HUES48 (cell line): Measurements from ENCODE around the gene SLC25A33.
"Not testable (repeated sequence)": the region's sequence is repeated elsewhere in the genome, so short reads cannot be mapped to it uniquely, and the experiment has no call there.

Source experiments
- H3K27ac ChIP-seq: one replicate; pipeline ENCODE4 v1.7.0; 2013; ENCODE audit warnings: low read depth, low read length, inconsistent platforms
- H3K27me3 ChIP-seq: 2 replicates; pipeline ENCODE4 v1.6.1; 2013; ENCODE audit warnings: mild to moderate bottlenecking, low read length; ENCODE audit not compliant: control insufficient read depth, insufficient read depth
- H3K36me3 ChIP-seq: 2 replicates; pipeline ENCODE4 v1.6.1; 2013; ENCODE audit warnings: low read length; ENCODE audit not compliant: control insufficient read depth, insufficient read depth
- H3K4me1 ChIP-seq: 2 replicates; pipeline ENCODE4 v1.6.1; 2013; ENCODE audit warnings: mild to moderate bottlenecking, low read length; ENCODE audit not compliant: control insufficient read depth, insufficient read depth
- H3K4me3 ChIP-seq: 2 replicates; pipeline ENCODE4 v1.5.1; 2013; ENCODE audit warnings: mild to moderate bottlenecking, low read depth, low read length
- H3K9ac ChIP-seq: 2 replicates; pipeline ENCODE4 v1.6.1; 2013; ENCODE audit warnings: mild to moderate bottlenecking, low read depth, low read length, moderate library complexity
- H3K9me3 ChIP-seq: 2 replicates; pipeline ENCODE4 v1.6.1; 2013; ENCODE audit warnings: low read length; ENCODE audit not compliant: control insufficient read depth, insufficient read depth

Gene SLC25A33

DNA sequence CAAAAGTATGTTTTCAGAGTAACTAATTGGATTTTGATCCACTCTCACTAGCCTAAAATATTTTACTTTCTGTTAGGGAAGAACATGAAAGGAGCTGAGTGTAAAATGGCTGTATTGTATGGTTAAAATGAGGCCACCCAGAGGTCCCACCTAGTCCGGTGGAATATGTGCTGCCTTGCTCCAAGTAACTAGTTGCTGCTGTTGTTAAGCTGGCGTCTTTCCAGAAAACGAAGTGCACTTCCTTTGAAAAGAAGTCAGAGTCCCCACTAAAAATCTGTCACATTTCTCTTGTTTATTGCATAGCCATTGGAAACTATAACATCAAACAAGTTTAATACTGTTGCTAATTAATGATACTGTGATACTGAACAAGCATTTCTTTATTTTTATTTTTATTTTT, 3.2 kb downstream of the SLC25A33 start:
- H3K9ac ChIP-seq: no peak overlapping the region
- peaks cover 16% of the 10 kb centered on the region for H3K4me1 ChIP-seq
- no peak overlapping the region for H3K27ac ChIP-seq

DNA sequence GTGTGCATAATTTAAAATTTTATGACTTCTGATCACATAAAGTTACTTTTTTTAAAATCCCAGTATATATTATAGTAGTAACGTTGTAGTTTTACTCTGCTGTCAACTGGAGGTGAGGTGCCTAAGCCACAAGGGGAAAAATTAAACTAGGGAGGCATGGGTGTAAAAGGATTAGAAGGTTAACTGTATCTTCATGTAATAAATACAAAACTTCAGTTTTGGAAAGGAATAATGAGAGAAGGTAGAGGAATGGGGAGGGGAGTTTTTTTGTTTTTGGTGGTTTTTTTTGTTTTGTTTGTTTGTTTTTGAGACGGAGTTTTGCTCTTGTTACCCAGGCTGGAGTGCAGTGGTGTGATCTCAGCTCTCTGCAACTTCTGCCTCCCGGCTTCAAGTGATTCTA, 5.7 kb downstream of the SLC25A33 start:
- peaks cover 14% of the 10 kb centered on the region; the same call in 1 of the 2 replicates for H3K36me3 ChIP-seq
- 0 out of 2 replicates have a peak, but pooled peaks cover 8% of the 10 kb centered on the region for H3K4me1 ChIP-seq
- H3K27ac ChIP-seq: no peak overlapping the region
- no peaks in the 10 kb centered on the region for H3K9me3 ChIP-seq
- H3K9ac ChIP-seq: no peak overlapping the region
- no peak overlapping the region for H3K4me3 ChIP-seq
- H3K27me3 ChIP-seq: no peaks in the 10 kb centered on the region

More for the DNA sequence above, 3.2 kb downstream of the SLC25A33 start:
- peaks cover 10% of the 10 kb centered on the region; the same call in 1 of the 2 replicates for H3K36me3 ChIP-seq
- H3K9me3 ChIP-seq: no peaks in the 10 kb centered on the region
- no peak overlapping the region for H3K4me3 ChIP-seq
- H3K27me3 ChIP-seq: no peaks in the 10 kb centered on the region

- H3K9me3 ChIP-seq: no peaks in the 10 kb centered on the region
- no peak overlapping the region for H3K9ac ChIP-seq
- no peaks in the 10 kb centered on the region for H3K27me3 ChIP-seq
- no peak overlapping the region for H3K4me3 ChIP-seq
- no peak overlapping the region for H3K27ac ChIP-seq
- peaks cover 23% of the 10 kb centered on the region for H3K36me3 ChIP-seq
- H3K4me1 ChIP-seq: no peaks in the 10 kb centered on the region
Measured at GRCh38 chr1:9549955-9550546, 10.8 kb downstream of the SLC25A33 start.

- Histone ChIP-seq H3K4me3 (no peak overlapping the region), H3K9ac (no peak overlapping the region), H3K27ac (no peak overlapping the region), H3K36me3 (peaks cover 36% of the 10 kb centered on the region), H3K9me3 (no peaks in the 10 kb centered on the region), H3K4me1 (no peaks in the 10 kb centered on the region), H3K27me3 (no peaks in the 10 kb centered on the region)
Measured at GRCh38 chr1:9551984-9552383, 12.7 kb downstream of the SLC25A33 start.

- Histone ChIP-seq H3K4me3 (no peak overlapping the region), H3K9me3 (no peaks in the 10 kb centered on the region), H3K27ac (no peak overlapping the region), H3K36me3 (peaks cover 50% of the 10 kb centered on the region), H3K27me3 (peaks cover 14% of the 10 kb centered on the region; the same call in 1 of the 2 replicates), H3K4me1 (0 out of 2 replicates have a peak, but pooled peaks cover 1% of the 10 kb centered on the region), H3K9ac (no peak overlapping the region)
Measured at GRCh38 chr1:9553736-9554144, 14.5 kb downstream of the SLC25A33 start.

DNA sequence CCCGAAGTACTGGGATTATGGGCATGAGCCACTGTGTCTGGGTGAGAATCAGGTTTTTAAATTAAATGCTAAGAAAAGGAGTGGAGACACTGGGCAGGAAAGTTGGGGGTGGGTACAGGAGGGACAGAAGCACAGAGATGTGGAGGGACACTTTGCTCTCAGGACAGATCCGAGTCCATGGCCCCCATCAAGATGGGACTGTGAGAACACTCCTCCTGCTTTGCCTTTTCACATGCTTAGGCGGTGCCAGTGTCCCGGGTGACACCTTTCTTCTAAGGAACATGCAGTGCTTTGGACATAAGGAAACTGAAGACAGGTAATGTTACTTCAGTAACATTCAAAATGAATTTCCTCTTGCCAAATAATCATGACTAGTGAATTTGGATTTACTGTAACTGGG, 16.7 kb downstream of the SLC25A33 start:
- Histone ChIP-seq H3K4me1 (peaks cover 8% of the 10 kb centered on the region; the same call in 1 of the 2 replicates), H3K36me3 (peaks cover 58% of the 10 kb centered on the region), H3K9me3 (no peaks in the 10 kb centered on the region), H3K27me3 (peaks cover 23% of the 10 kb centered on the region; the same call in 1 of the 2 replicates), H3K9ac (no peak overlapping the region), H3K4me3 (no peak overlapping the region), H3K27ac (no peak overlapping the region)

DNA sequence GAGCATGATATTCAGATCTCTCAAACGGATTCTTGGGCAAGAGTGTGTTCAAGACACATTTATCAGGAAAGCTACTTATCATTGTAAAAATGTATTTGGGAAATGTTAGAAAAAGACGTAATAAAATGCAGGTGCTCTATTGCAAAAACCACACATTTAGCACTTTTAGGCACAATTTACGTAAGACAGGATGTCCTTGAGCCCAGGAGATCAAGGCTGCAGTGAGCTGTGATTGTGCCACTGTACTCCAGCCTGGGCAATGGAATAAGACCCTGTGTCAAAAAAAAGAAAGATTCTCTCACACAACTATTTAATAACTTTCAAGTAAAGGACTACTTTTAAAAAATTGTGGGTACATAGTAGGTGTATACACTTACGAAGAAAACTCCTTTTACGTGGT, 18.4 kb downstream of the SLC25A33 start:
- peaks cover 64% of the 10 kb centered on the region for H3K36me3 ChIP-seq
- H3K27ac ChIP-seq: no peak overlapping the region
- no peak overlapping the region for H3K9ac ChIP-seq

DNA sequence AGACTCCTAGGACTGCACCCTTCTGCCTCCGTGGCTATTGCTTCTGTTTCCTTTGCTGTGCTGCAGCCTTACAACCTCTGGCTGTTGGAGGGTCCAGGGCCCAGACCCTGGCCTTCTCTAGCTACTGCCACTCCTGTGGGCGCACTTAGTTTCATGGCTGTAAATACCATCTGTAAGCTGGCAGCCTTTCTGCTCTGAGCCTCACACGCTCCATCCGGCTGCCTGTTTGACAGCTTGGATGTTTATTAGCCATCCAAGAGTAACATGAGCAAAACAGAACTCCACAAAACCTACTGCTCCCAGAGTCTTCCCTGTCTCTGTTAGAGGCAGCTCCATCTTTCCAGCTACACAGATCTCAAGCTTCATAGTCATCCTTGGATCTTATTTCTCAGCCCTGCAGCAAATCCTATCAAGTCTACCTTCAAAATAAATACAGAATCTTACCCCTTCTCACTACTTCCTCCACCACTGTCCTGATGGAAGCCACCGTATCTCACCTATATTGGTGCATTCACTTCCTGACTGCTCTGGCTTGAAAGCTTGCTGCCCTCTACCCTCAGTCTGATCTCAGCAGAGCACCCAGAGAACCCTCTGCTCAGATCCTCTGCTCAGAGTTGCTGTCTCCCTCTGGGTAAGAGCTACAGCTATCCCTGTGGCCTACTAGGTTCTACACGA, 19.1 kb downstream of the SLC25A33 start:
- peaks cover 8% of the 10 kb centered on the region; the same call in 1 of the 2 replicates for H3K4me1 ChIP-seq
- H3K9me3 ChIP-seq: no peaks in the 10 kb centered on the region
- H3K27ac ChIP-seq: no peak overlapping the region
- H3K9ac ChIP-seq: no peak overlapping the region
- peaks cover 63% of the 10 kb centered on the region for H3K36me3 ChIP-seq
- no peak overlapping the region for H3K4me3 ChIP-seq
- peaks cover 23% of the 10 kb centered on the region; the same call in 1 of the 2 replicates for H3K27me3 ChIP-seq

More for the DNA sequence above, 18.4 kb downstream of the SLC25A33 start:
- no peak overlapping the region for H3K4me3 ChIP-seq
- H3K9me3 ChIP-seq: no peaks in the 10 kb centered on the region
- H3K4me1 ChIP-seq: peaks cover 8% of the 10 kb centered on the region; the same call in 1 of the 2 replicates
- peaks cover 23% of the 10 kb centered on the region; the same call in 1 of the 2 replicates for H3K27me3 ChIP-seq

GRCh38 chr1:9558946-9559545, 19.8 kb downstream of the SLC25A33 start:
- Histone ChIP-seq H3K4me1 (peaks cover 8% of the 10 kb centered on the region; the same call in 1 of the 2 replicates), H3K9ac (no peak overlapping the region), H3K9me3 (no peaks in the 10 kb centered on the region), H3K4me3 (no peak overlapping the region), H3K27ac (no peak overlapping the region), H3K36me3 (peaks cover 60% of the 10 kb centered on the region), H3K27me3 (peaks cover 23% of the 10 kb centered on the region; the same call in 1 of the 2 replicates)

- H3K9ac ChIP-seq: no peak overlapping the region
- H3K4me3 ChIP-seq: no peak overlapping the region
- H3K27me3 ChIP-seq: peaks cover 23% of the 10 kb centered on the region; the same call in 1 of the 2 replicates
- H3K27ac ChIP-seq: no peak overlapping the region
- H3K4me1 ChIP-seq: peaks cover 8% of the 10 kb centered on the region; the same call in 1 of the 2 replicates
- H3K36me3 ChIP-seq: peaks cover 56% of the 10 kb centered on the region
- no peaks in the 10 kb centered on the region for H3K9me3 ChIP-seq
Measured at GRCh38 chr1:9559673-9560072, 20.4 kb downstream of the SLC25A33 start.

- not testable (repeated sequence) for H3K4me3 ChIP-seq, H3K27ac ChIP-seq, H3K4me1 ChIP-seq, H3K9ac ChIP-seq, H3K9me3 ChIP-seq
- Histone ChIP-seq H3K36me3 (peaks cover 53% of the 10 kb centered on the region), H3K27me3 (peaks cover 23% of the 10 kb centered on the region; the same call in 1 of the 2 replicates)
Measured at GRCh38 chr1:9560090-9560489, 20.8 kb downstream of the SLC25A33 start.
